ENCODE data around the gene TMEM178B. TPM values are rescaled to one million over a fixed set of nuclear protein-coding genes. Genes with fewer than 3 reads are reported as not detected.
A peak's percentile ranks its signal among the peaks of the same experiment; 100 is the strongest.

The TMEM178B gene
- total and polyA plus RNA-seq, 9 of the 15 experiments (the other 6 are each of a cell fraction or from before 2014, with no cell fraction given) = under 0.01 to 0.03 (median 0.01) TPM; not detected in 5

GRCh38 chr7:141375442-141375841 lies 301.6 kb downstream of the TMEM178B start (continued):
- TF ChIP-seq, protein P1, sequence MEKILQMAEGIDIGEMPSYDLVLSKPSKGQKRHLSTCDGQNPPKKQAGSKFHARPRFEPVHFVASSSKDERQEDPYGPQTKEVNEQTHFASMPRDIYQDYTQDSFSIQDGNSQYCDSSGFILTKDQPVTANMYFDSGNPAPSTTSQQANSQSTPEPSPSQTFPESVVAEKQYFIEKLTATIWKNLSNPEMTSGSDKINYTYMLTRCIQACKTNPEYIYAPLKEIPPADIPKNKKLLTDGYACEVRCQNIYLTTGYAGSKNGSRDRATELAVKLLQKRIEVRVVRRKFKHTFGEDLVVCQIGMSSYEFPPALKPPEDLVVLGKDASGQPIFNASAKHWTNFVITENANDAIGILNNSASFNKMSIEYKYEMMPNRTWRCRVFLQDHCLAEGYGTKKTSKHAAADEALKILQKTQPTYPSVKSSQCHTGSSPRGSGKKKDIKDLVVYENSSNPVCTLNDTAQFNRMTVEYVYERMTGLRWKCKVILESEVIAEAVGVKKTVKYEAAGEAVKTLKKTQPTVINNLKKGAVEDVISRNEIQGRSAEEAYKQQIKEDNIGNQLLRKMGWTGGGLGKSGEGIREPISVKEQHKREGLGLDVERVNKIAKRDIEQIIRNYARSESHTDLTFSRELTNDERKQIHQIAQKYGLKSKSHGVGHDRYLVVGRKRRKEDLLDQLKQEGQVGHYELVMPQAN (IDR thresholded peaks at IDR 0.05; ENCODE audit: borderline replicate concordance) = no peak
- TF ChIP-seq CTCFL (IDR thresholded peaks at IDR 0.05; ENCODE audit: borderline replicate concordance, insufficient read depth, low read depth, low read length, poor library complexity, severe bottlenecking) = no peak

DNA sequence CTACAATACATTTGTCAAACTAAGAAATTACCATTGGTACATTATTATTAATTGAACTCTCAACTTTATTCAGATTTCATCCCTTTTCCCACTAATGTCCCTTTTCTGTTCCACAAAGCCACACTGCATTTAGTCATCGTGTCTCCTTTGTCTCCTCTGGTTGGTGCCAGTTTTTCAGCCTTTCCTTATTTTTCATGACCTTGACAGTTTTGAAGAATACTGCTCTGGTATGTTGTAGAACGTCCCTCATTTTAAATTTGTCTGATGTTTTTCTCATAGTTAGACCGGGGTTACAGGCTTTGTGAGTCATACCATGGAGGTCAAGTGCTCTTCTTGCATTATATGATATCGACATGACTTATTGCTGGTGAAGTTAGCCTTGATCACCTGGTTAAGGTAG lies 304.0 kb downstream of the TMEM178B start:
- no peaks in the 10 kb centered on the region for H3K9me3 ChIP-seq (replicated peaks; ENCODE audit: control insufficient read depth, insufficient read depth, low read depth, low read length)
- H3K27me3 ChIP-seq (ENCODE audit: control insufficient read depth in 2 of 2, insufficient read depth in 2 of 2, low read length in 2 of 2) = no peaks in the 10 kb centered on the region; a peak in 1 of 5 replicates
- no peak overlapping the region for H3K27ac ChIP-seq (ENCODE audit: extremely low read depth, low read depth, low read length)
- no peak overlapping the region for H3K4me2 ChIP-seq (ENCODE audit: insufficient read depth, low read length)
- no peak overlapping the region for H3K4me3 ChIP-seq
- POLR2A ChIA-PET = no interaction called here
- BruUV-seq (replicated peaks) = no TSS peak
- DNase-seq (ENCODE audit: extremely low read depth in 1 of 4, low spot score in 3 of 4) (no peak), ATAC-seq (no peak), FAIRE-seq (peak; percentile 6)
- WGBS (ENCODE audit: insufficient coverage, low coverage, missing lambda C conversion rate) = 3% methylated on average over 4 of the region's 4 CpGs
- intact Hi-C loops (cut with micrococcal nuclease) (no loop called here), in situ Hi-C loops (cut with MboI) (no loop called here)
- TF ChIP-seq CHD1 (IDR thresholded peaks at IDR 0.05; ENCODE audit: low read length) (no peak), ZNF384 (IDR thresholded peaks at IDR 0.05; ENCODE audit: low read depth, low read length) (no peak), CTCFL (IDR thresholded peaks at IDR 0.05; ENCODE audit: borderline replicate concordance, insufficient read depth, low read depth, low read length, poor library complexity, severe bottlenecking) (no peak), ETS2 (tag; IDR thresholded peaks at IDR 0.05; ENCODE audit: borderline replicate concordance, poor library complexity, severe bottlenecking) (no peak), MEF2D (tag; conservative IDR thresholded peaks at IDR 0.05; ENCODE audit: low read depth) (no peak)
- H3K4me1 ChIP-seq (replicated peaks in 1 of 2; ENCODE audit: control insufficient read depth in 2 of 2, insufficient read depth in 2 of 2, low read length in 2 of 2) = no peaks in the 10 kb centered on the region
- no peak overlapping the region for H2AFZ ChIP-seq (ENCODE audit: low read depth, low read length)
- H3K9ac ChIP-seq (ENCODE audit: insufficient read depth in 1 of 2, low read depth in 2 of 2, low read length in 2 of 2) = no peak overlapping the region
- H3K36me3 ChIP-seq (ENCODE audit: control insufficient read depth, insufficient read depth, low read length) = no peaks in the 10 kb centered on the region
- no peaks in the 10 kb centered on the region for H3K9me1 ChIP-seq (ENCODE audit: control insufficient read depth, insufficient read depth, low read length)
- CTCF ChIA-PET (ENCODE audit: low intra/inter-chr PET ratio) = no interaction called here
- H3K79me2 ChIP-seq (ENCODE audit: control insufficient read depth, insufficient read depth, low read length) = no peaks in the 10 kb centered on the region
- no peaks in the 10 kb centered on the region for H4K20me1 ChIP-seq (replicated peaks; ENCODE audit: control insufficient read depth, insufficient read depth, low read length)
